Ovary (tissue), 9 donors: Measurements from ENCODE around the gene RADIL. TPM values are rescaled to one million over a fixed set of nuclear protein-coding genes. Genes with fewer than 3 reads are reported as not detected.

Source experiments
- DNase-seq, 5 donors: peaks; one replicate each; pipeline ENCODE4 v3.0.0-alpha.2; 2019 to 2020
- H3K27ac ChIP-seq, 2 donors: fragments of 200-600 bp; one replicate each; pipeline versions ENCODE4 v1.5.1 to v1.8.0; 2019 to 2022
- H3K27me3 ChIP-seq: fragments of 200-600 bp; one replicate; pipeline ENCODE4 v1.8.0; 2022
- H3K36me3 ChIP-seq: fragments of 200-600 bp; sonication (generic); one replicate; pipeline ENCODE4 v1.5.1; 2019
- H3K4me1 ChIP-seq: one replicate; pipeline ENCODE4 v1.8.1; 2013; ENCODE audit warnings: mild to moderate bottlenecking, moderate library complexity; ENCODE audit not compliant: insufficient read depth
- H3K4me3 ChIP-seq: fragments of 200-600 bp; sonication (generic); one replicate; pipeline ENCODE4 v1.5.1; 2017
- H3K9me3 ChIP-seq, 2 donors: fragments of 200-600 bp in 1 of 2; sonication (generic) in 1 of 2; one replicate each; pipeline versions ENCODE4 v1.5.1 to v1.8.1; 2013 to 2019; ENCODE audit warnings: mild to moderate bottlenecking in 1 of 2, moderate library complexity in 1 of 2
- CTCF ChIP-seq, 3 donors: fragments of 450-650 bp in 2 of 3; fragments of 200-600 bp in 1 of 3; IDR thresholded peaks; one replicate each; pipeline versions ENCODE4 v1.5.1 to v1.8.0; 2016 to 2022; ENCODE audit warnings: antibody characterized with exemption in 3 of 3, mild to moderate bottlenecking in 1 of 3
- EP300 ChIP-seq: sonication (generic); formaldehyde crosslinking; IDR thresholded peaks from one replicate; pipeline ENCODE4 v1.6.1; 2017; ENCODE audit warnings: antibody characterized with exemption
- POLR2A ChIP-seq: fragments of 450-650 bp; IDR thresholded peaks from one replicate; pipeline ENCODE4 v1.6.1; 2017; ENCODE audit warnings: antibody characterized with exemption, mild to moderate bottlenecking, moderate library complexity
- WGBS, 3 donors: extraction: QIAGEN DNeasy Blood & Tissue Kit in 1 of 3; methylation state at CpG; one replicate each; pipeline versions ENCODE4 v1.1.5 to v1.1.7; 2013 to 2017; 5-methylcytosine and 5-hydroxymethylcytosine counted together
- intact Hi-C, 4 donors: fragments of 100-400 bp; cut with DNase I; formaldehyde crosslinking; loops; one replicate each; pipeline versions ENCODE4 v1.11.0 to v1.15.1; 2022 to 2023
- polyA plus RNA-seq, 2 donors: library from polyadenylated mRNA; stranded (reverse); fragments of 200-250 nt in 1 of 2; fragments of 350-450 nt in 1 of 2; fragmentation: Illumina TruSeq in 1 of 2; extraction: RNeasy Lipid Tissue Mini Kit (QIAGEN cat#74804) in 1 of 2; gene quantifications; one replicate each; pipeline ENCODE4 v1.2.3, GENCODE V29; 2013 to 2014
- total RNA-seq, 7 donors: library from RNA; depleted of rRNA in 2 of 7; stranded (reverse); fragments of >200 nt in 2 of 7; fragmentation: NEBNext Ultra II Directional in 3 of 7; extraction: Animal tissue kit (Norgen Biotek cat#: 25700) in 3 of 7; gene quantifications; one replicate each; pipeline versions ENCODE4 v1.1.0 to v1.2.4, GENCODE V29; 2016 to 2023
- donor health status: DM: no; HTN: no; CAD: no; lungs with moderate emphysema.
- donor health status: DM: no; HTN: no; CAD: no.
- donor health status: Bipolar disorder and iron deficiency.
- donor health status: DM: yes; HTN: yes; CAD: no.
- donor health status: DM: no; HTN: no; CAD: no.
- donor health status: DM: yes; HTN: yes; CAD: no.

The RADIL gene
- total and polyA plus RNA-seq, 9 donors, result 0.98 to 5.4 (median 2.4) TPM

GRCh38 chr7:4769761-4770160, 113.8 kb downstream of the RADIL start:
- Histone ChIP-seq H3K4me1 (peaks cover 5% of the 10 kb centered on the region), H3K4me3 (no peak overlapping the region), H3K9me3 (no peaks in the 10 kb centered on the region), H3K36me3 (no peaks in the 10 kb centered on the region), H3K27ac (no peak overlapping the region), H3K27me3 (no peaks in the 10 kb centered on the region)
- no peak for DNase-seq
- WGBS, 3 donors, result 20 to 35% (median 34%) methylated on average over 7 of the region's 7 CpGs
- TF ChIP-seq CTCF (IDR thresholded peaks at IDR 0.05) (no peak), EP300 (no peak), POLR2A (no peak)
- intact Hi-C loops, result no loop called here

GRCh38 chr7:4768597-4769569, 114.6 kb downstream of the RADIL start:
- WGBS, 3 donors, result 80 to 88% (median 85%) methylated on average over 27 of the region's 27 CpGs
- no peaks in the 10 kb centered on the region for H3K9me3 ChIP-seq
- H3K36me3 ChIP-seq, result no peaks in the 10 kb centered on the region
- intact Hi-C loops, result no loop called here
- H3K4me3 ChIP-seq, result peak overlapping the region; percentile 20
- no peaks in the 10 kb centered on the region for H3K4me1 ChIP-seq
- no peaks in the 10 kb centered on the region for H3K27me3 ChIP-seq
- TF ChIP-seq EP300 (no peak), POLR2A (no peak)
- no peak for DNase-seq
- H3K27ac ChIP-seq, result no peak overlapping the region

GRCh38 chr7:4766666-4767519, 116.6 kb downstream of the RADIL start:
- intact Hi-C loops, result no loop called here
- Histone ChIP-seq H3K9me3 (no peaks in the 10 kb centered on the region), H3K4me1 (no peaks in the 10 kb centered on the region), H3K36me3 (no peaks in the 10 kb centered on the region), H3K27ac (no peak overlapping the region), H3K4me3 (peak overlapping the region; percentile 27), H3K27me3 (no peaks in the 10 kb centered on the region)
- WGBS, 3 donors, result 74 to 86% (median 83%) methylated on average over 37 of the region's 37 CpGs
- DNase-seq, result no peak
- TF ChIP-seq CTCF (IDR thresholded peaks at IDR 0.05) (no peak), EP300 (no peak), POLR2A (no peak)

GRCh38 chr7:4765776-4766490, 117.6 kb downstream of the RADIL start:
- Histone ChIP-seq H3K4me1 (no peaks in the 10 kb centered on the region), H3K27me3 (no peaks in the 10 kb centered on the region), H3K27ac (no peak overlapping the region), H3K4me3 (peak overlapping the region; percentile 21), H3K36me3 (no peaks in the 10 kb centered on the region), H3K9me3 (no peaks in the 10 kb centered on the region)
- no peak for DNase-seq
- TF ChIP-seq CTCF (IDR thresholded peaks at IDR 0.05) (no peak), POLR2A (no peak), EP300 (no peak)
- 80 to 84% (median 80%) methylated on average over 23 of the region's 23 CpGs for WGBS, 3 donors
- intact Hi-C loops, result no loop called here
